Activated naive CD8-positive, alpha-beta T cell treated with anti-CD3 and anti-CD28 coated beads, Interleukin-2, amount 50 U/mL, for 16 hours (primary cell): ENCODE results near the gene HOXC4.
"Not testable (repeated sequence)": the region's sequence is repeated elsewhere in the genome, so short reads cannot be mapped to it uniquely, and the experiment has no call there.

Source experiments
- DNase-seq: peaks from one replicate; pipeline ENCODE4 v3.0.0-alpha.2; 2020; ENCODE audit warnings: low read depth, low spot score

The HOXC4 gene

GRCh38 chr12:54040148-54040494 lies 13.5 kb upstream of the HOXC4 start:
- no peak for DNase-seq

GRCh38 chr12:54040648-54041047 lies 13.0 kb upstream of the HOXC4 start:
- DNase-seq = no peak

- no peak for DNase-seq
Observed at GRCh38 chr12:54041097-54041690, 12.4 kb upstream of the HOXC4 start.

- not testable (repeated sequence) for DNase-seq
Observed at GRCh38 chr12:54042033-54042432, 11.6 kb upstream of the HOXC4 start.

GRCh38 chr12:54042970-54043853 lies 10.4 kb upstream of the HOXC4 start:
- DNase-seq = no peak

- no peak for DNase-seq
Observed at GRCh38 chr12:54044425-54045103, 9.1 kb upstream of the HOXC4 start.

- DNase-seq = no peak
Observed at GRCh38 chr12:54045401-54045800, 8.2 kb upstream of the HOXC4 start.

- DNase-seq = no peak
Observed at GRCh38 chr12:54045868-54046521, 7.6 kb upstream of the HOXC4 start.

- no peak for DNase-seq
Observed at GRCh38 chr12:54046809-54047159, 6.9 kb upstream of the HOXC4 start.

GRCh38 chr12:54047160-54047963 lies 6.3 kb upstream of the HOXC4 start:
- DNase-seq = no peak

- DNase-seq = no peak
Observed at GRCh38 chr12:54047964-54048303, 5.7 kb upstream of the HOXC4 start.

- no peak for DNase-seq
Observed at GRCh38 chr12:54048406-54049093, 5.1 kb upstream of the HOXC4 start.

GRCh38 chr12:54049108-54049507 lies 4.5 kb upstream of the HOXC4 start:
- no peak for DNase-seq

- no peak for DNase-seq
Observed at GRCh38 chr12:54050482-54050810, 3.2 kb upstream of the HOXC4 start.

- no peak for DNase-seq
Observed at GRCh38 chr12:54051026-54051842, 2.4 kb upstream of the HOXC4 start.

GRCh38 chr12:54051874-54052437 lies 1.7 kb upstream of the HOXC4 start:
- no peak for DNase-seq

GRCh38 chr12:54052438-54053002 lies 1.1 kb upstream of the HOXC4 start:
- no peak for DNase-seq

- DNase-seq = no peak
Observed at GRCh38 chr12:54053003-54053750, 458 bp upstream of the HOXC4 start.

- no peak for DNase-seq
Observed at GRCh38 chr12:54054742-54055194, 1.1 kb downstream of the HOXC4 start.
